Activated CD8-positive, alpha-beta memory T cell treated with anti-CD3 and anti-CD28 coated beads for 4 hours (primary cell): Measurements from ENCODE around the gene ATG4C.
"Not testable (repeated sequence)": the region's sequence is repeated elsewhere in the genome, so short reads cannot be mapped to it uniquely, and the experiment has no call there.

Experiments
- DNase-seq, 2 donors: peaks; one replicate each; pipeline ENCODE4 v3.0.0-alpha.2; 2020; ENCODE audit warnings: low read depth in 2 of 2

Gene ATG4C

DNA sequence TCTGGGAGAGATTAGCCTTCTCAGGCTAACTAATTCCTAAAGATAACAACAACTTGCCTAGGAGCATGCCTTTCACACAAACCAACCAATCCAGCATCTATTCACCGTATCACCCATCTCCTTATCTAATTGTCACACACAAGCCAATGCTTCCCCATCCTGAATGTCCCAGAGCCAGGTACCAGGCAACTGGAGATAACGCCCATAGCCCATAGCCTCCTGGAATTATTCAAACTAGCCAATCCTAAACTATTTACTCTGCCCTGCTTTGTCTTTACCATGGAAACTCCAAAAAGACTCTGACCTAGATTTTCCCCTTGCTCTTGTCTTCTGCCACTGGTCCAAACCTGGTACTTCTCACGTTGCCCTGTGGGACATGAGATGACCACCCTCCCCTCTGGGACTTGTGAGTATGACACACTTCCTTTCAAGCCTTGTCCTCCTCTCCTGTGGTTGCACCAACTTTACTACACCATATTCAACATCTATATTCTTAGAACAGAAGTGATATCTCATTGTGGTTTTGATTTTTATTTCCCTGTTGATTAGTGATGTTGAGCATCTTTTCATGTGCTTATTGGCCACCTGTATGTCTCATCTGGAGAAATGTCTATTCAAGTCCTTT, 8.8 kb upstream of the ATG4C start:
- DNase-seq: no peak

DNA sequence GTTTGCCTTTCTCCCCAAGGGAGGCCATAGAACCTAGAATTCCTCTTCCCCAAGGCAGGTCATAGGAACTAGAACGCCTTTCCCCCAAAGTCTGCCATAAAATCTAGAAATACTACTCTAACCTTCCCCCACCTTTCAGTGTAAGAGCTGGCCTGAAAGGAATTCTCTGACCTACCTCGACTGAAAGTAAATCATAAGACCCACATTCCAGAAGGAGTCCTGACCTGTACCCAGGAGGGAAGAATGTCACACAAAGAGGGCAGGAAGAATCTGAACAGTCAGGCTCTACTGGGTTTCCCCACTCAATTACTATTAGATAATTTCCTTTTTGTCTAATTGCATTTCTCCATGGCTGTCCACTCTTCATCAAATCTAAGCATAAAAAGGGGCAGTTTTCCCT, 5.7 kb upstream of the ATG4C start:
- no peak for DNase-seq

DNA sequence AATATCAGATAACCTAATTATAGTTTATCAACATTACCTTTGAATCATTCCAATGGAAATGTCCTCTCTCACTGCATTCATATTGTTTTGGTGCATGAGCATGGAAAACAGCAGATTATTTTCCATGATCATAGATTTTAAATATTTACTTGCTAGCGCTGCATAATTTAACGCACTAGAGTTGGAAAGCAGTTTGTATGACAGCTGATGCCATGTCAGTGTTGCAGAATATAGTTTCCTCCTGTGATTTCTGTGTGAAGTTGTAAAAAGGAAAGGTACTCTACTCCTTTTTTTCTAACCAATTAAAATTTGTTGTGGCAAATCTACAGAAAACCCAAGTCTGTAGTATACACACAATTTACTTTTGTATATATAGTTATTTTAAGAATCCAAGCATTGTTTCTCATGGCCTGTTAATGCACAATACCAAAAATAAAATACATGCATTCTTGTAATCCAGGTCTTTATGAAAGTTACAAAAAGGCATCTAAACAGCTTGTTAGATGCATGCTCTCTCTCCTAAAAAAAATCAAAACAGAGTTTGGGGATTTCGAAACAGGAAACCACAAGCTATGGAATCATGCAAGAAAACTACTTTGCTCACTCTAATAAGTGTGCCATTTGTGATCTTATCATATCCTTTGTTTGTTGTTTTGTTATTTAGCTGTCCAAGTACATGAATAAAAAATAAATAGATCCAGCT, 1.9 kb upstream of the ATG4C start:
- DNase-seq: no peak

DNA sequence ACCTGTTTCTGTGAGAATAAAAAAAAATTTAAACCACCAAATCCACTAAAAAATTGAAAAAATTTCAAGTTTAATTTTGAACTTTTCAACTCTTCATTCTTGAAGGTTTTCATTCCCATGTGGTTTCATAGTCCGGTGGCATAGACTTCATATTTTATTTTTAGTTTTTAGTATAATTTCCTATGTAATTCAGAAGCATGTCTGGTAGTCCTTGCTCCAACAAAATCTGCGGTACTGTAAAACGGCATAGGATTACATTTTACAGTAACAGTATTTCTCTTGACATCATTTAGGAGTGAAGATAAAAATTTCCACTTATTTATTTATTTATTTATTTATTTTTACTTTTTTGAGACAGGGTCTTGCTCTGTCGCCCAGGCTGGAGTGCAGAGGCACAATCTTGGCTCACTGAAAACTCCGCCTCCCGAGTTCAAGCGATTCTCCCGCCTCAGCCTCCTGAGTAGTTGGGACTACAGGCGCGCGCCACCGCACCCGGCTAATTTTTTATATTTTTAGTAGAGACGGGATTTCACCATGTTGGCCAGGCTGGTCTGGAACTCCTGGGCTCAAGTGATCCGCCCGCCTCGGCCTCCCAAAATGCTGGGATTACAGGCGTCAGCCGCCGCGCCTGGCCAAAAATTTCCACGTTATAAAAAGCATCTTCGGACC, 1.3 kb upstream of the ATG4C start:
- not testable (repeated sequence) for DNase-seq

DNA sequence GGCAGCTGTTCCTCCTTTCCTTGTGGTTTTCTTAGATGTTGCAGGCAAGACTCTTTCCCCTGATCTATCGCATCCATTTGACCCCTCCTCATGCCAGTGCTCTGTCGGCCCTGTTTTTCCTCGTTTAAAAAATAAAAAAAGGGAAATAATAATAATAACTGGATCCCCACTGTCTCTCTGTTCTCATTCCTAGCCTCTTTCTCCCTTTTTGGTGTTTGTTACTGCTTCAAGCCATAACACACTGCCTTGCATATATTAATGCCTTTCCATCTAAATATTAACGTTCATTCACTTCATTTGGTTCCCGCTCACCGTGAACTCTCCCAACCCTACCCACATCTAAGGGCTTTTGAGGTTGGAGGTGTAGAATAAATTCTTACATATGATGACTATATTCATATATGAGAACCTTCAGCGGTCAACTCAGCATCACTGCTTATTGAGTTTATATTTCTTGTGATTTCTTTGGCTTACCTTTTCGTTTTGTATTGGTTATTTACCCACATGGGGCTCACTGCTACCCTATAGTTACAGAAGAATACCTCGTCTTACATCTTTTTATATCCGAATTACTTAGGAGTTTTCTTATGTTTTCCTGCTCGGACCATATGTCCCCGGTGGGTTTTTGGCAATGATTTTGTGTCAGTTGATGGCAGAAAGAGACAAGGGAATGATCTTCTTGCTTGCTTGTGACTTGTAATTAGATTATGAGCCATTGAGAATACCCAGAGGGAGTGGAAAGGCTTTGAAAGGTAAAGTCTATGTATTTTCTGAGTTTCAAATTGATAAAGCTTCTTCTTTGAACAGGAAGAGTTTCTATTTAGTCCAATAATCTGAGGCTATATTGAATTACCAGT, 805 bp downstream of the ATG4C start:
- no peak for DNase-seq

DNA sequence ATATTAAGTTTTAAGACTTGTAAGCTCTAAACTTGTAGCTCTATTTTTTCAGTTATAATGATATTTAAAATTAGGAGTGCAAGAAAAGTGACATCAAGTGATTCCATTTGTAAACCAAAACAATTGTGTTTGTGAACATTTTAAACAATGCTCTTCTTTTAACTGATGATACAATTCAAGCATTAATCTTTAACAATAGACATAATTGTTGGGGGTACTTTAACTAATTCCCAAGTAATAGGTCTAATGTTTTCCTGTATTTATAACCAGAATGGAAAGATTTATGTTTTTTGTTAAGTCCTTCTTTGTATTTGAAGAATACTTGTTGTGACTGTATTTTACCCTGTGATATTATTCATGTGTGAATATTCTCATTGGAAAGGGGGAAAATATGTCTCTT, 6.8 kb downstream of the ATG4C start:
- no peak for DNase-seq

DNA sequence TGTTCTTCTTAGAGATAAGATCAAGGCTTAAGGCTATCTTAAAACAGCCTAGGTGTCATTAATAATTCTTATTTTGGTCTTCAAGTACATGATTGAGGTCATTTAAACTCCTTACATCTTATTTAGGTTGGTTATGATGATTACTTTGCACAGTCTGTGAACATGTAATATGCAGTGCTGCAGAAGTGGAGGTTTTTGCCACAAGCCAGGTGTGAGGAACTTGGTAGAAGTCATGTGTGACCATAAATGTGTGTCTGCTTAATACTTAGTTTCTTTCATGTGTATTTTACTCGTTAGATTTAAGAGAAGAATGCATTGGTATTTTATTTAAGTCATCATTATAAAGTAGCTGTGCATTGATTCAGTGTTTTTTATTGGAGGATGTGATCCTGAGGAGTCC, 10.1 kb downstream of the ATG4C start:
- no peak for DNase-seq

DNA sequence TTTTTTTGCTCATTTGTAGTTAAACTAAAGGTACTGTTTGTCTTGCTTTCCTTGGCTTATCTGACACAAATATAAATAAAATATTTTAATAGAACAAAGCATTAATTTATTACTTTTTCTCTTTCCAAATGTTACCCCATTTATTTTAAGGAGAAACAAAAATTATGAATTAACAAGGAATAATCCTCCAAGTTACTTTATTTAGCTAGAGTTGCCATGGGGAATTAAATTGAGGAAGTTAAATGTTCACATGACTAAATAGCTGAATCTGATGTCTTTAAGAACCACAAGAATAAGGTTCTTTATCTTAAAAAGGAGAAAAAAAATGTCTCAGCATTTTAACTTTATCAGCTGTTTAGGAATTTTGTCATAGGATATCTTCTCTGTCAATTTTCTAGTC, 12.3 kb downstream of the ATG4C start:
- no peak for DNase-seq

DNA sequence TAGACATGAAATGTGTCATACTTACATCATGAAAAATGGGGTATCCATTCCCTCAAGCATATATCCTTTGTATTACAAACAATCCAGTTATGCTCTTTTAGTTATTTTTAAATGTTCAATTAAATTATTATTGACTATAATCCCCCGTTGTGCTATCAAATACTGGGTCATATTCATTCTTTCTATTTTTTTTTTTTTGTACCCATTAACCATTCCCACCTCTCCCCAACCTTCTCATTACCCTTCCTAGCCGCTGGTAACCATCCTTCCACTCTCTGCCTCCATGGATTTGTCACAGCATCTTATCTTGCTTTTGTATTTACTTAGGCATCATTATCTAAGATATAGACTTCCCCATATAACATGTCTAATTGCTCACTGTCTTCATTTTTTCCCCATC, 15.8 kb downstream of the ATG4C start:
- no peak for DNase-seq

DNA sequence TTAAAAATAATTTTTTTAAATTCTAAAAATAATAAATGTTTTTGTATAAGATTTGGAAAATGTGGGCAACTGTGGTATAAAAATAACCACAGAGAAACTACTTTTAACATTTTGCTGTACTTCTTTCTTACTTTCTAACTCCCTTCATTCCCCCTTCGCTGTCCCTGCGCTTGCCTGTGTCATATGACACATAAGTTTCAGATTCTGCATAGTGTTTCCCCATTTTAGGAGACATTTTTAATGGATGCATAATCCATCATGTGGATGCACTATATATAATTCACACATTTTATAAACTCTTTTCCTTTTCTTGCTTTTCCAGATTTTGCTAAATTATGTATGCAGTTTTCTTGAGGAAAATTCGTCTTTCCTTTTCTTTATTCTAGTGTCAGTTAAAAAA, 16.3 kb downstream of the ATG4C start:
- no peak for DNase-seq

DNA sequence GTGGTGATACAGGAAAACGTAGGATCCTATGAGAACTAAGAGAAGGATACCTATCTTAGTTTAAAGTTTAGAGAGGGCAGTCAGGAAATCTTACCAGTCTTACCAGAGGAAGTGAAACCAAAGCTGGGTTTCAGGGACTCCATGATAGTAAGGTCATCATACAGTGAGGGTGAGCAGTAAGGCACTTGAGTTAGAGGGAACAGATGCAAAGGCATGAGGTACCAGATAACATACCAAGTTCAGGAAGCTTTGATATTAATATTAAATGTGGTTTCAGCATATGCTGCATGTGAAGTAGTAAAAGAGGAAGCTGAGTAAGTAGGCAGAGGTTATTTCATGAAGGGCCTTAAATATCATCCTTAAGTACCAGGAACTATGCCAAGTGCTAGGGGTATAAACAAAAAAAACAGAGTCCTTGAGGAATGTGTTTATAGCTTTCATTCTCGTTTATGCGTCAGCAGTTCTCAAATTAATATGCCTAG, 16.9 kb downstream of the ATG4C start:
- DNase-seq: no peak

DNA sequence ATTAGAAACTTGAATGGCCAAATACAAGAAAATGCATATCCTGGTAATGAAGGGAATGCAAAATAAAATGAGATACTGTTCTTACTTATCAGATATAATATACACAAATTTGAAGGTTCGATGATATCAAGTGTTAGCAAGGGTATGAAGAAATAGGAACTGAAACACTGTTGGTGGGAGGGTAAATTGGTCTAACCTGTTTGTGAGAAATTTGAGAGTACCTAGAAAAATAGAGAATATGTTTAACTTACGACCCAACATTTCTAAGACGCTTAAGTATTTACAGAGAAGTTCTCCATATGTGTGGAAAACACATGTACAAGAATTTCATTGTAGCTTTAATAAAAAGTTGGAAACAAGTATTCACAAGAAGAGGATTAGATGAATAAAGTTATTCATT, 25.9 kb downstream of the ATG4C start:
- no peak for DNase-seq

DNA sequence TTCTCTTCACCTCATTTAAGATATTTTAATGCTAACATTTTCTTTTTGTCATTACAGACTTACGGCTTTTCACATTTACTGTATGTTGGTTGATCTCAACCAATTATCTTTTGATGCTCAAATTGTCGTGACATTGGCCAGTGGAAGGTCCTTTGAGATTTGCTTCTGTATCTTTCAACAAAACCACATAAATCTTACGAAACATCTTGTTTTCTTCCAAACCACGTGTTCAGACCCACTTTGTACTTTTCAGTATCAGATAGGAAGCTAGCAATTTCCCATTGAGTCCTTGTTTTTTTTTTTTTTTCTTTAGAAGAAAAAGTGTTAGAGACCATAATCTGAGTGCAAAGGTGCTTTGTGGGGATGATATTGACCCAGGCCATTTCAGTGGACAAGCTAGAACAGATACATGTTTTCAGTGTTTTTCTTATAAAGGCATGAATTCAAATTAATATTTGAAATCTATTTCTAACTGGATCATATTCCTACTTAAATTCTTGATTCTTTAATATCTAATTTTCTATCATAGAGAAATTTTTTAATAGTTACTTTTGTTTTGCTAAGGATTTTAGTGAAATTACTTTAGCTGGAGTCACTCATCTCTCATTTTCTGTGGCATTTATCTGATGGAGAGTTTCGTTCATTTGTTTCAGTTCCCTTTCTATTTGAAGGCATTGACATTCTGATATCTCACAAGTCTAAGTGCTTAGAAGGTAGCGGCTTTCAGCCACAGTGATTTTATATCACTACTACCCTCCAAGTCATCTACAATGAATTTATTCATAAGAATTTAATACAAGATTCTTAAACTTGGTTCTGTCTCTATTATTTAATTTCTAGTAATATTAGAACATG, 26.7 kb downstream of the ATG4C start:
- no peak for DNase-seq

DNA sequence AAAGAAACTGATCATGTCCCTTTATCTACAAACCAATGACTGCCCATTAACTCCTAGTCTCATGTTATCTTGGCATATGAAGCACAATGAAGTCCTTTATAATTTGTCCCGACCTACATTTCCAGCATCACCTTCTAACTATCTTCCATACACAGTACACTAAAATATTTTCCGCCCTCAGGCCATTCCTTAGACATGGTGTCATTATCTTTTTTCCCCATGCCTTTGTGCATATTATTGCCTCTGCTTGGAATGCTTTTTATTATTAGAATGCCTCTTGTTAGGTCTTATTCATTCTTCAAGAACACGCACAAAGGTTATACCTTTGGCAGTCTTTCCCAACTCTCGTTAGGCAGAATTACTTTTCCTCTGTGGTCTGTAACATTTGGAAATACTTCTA, 39.6 kb downstream of the ATG4C start:
- no peak for DNase-seq

DNA sequence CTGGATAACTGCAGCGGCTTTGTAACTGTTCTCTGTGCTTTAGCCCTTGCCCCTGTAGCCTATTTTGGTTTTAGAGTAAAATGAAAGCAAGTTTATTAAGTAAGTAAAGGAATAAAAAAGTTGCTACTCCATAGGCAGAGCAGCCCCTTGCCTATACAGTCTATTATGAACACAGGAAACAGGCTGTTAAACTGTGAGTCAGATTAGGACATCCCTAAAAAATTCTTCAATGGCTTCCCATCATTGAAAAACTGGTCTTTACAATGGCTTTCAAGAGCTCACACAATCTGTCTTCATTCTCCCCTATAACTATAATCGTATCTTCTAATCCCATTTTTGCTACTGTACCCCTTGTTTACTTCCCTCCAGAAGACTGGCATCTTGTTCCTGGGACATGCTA, 43.0 kb downstream of the ATG4C start:
- DNase-seq: no peak

DNA sequence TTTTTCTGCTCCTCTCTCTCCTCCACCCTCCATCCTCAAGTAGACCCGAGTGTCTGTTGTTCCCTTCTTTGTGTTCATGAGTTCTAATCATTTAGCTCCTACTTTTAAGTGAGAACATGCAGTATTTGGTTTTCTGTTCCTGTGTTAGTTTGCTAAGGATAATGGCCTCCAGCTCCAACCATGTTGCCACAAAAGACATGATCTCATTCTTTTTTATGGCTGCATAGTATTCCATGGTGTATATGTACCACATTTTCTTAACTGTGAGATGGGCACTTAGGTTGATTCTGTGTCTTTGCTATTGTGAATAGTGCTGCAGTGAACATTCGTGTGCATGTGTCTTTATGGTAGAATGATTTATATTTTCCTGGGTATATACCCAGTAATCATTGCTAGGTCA, 43.9 kb downstream of the ATG4C start:
- DNase-seq: not testable (repeated sequence)

DNA sequence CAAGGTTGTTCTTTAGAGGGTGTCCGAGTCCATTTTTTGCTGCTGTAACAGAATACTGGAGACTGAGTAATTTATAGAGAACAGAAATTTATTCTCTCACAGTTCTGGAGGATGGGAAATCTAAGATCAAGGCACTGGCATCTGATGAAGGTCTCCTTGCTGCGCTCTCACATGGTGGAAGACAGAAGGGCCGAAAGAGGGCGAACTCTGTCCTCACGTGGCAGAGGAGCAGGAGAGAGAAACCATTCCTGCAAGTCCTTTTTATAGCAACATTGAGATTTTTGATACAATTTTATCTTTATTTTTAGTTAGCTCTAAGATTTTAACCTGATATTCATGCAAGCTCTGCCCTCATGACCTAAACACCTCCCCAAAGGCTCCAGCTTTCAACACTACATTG, 48.3 kb downstream of the ATG4C start:
- no peak for DNase-seq

DNA sequence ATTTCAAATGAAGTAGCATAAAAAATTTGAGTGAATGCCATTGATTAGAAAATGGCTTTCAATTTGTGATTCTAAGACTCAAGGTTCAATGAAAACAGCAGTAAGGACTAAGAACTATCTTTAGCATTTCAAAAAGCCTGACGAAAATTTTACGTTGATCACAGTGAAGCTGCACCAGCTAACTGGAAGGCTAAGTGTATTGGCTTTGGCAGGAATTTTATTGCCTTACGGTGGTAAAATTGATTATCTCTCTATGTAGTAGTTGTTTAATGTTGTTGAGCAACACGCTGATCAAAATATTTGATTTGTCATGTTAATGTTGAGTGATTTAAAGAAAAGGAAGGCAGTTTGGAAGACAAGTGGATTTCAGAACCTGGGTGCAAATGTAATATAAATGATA, 49.6 kb downstream of the ATG4C start:
- DNase-seq: no peak

DNA sequence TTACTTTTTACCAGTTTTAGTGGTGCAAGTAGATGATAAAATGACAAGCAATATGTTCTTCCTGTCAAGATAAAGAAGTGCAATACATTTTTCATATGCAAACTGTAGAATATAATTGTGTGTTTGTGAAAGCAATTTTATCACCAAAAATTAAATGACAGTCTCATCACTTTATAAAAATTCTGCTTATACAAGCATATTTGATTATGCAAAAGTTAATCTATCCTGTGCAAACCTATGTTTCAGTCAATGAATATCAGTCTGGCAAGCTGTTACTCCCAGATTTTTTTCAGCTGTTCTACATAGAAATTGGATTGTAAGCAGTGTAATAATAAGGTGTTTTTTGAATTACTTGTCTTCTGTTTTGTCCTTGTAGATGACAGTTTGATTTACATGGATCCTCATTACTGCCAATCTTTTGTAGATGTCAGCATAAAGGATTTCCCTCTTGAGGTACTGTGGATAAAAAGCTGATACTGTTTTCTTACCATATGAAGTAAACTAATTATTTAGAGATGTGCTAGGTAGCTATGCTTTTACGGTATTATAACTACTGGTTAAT, 50.5 kb downstream of the ATG4C start:
- DNase-seq: no peak

DNA sequence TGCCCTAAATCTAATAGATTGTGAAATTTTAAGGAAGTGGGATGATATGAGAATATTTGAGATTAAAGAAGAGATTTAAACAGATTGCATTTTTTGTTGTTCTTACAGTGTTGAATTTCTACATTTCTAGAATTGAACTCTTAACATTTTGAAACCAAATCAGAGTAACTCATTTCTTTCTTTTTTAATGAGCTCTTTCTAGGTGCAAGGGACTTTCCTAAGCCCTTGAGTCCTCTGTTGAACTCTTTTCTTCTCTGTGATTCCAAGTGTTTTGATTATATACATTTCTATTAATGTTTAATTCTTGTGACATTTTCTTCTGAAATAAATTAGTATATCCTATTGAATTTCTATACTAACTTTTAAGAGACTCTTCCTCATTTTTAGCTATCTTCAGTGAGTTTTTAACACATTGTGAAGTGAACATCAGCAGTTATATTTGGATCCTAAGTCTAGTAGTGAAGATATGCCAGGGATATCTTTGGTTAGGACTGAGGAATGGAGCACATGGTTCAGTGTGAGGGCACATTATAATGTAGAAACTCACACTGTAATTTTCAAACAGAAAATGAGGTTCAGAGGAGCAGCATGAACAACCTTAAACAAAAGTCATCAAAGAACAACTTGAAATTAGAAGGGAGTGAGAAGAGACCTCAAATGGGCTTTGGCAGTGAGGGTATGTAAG, 53.1 kb downstream of the ATG4C start:
- DNase-seq: no peak
